HG03520 (cell line): ENCODE measurements around the gene PYGM.

Source experiments
- ATAC-seq: cut with Tn5 transposase; IDR thresholded peaks from one replicate; pipeline ENCODE4 v1.9.1; 2021; ENCODE audit warnings: mild to moderate bottlenecking, moderate library complexity; ENCODE audit not compliant: unreplicated experiment

Gene PYGM

DNA sequence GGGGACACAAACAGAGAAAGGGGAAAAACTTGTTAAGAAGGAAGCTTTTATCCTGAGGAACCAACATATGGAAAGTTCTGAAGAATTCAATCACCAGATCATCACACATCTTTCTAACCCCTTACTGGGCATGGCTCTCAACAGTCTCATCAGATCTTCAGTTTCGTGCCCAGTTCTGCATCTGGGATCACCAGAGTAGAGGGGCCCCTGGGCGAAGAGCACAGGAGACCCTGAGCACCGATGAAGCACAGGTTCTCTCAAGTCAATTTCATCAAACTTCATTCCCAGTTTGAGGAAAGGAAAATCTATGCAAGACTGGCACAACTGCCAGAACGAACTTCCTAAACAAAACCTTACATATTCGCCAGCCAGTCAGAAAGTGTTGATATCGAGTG lies 8.5 kb upstream of the PYGM start:
- ATAC-seq: no peak

DNA sequence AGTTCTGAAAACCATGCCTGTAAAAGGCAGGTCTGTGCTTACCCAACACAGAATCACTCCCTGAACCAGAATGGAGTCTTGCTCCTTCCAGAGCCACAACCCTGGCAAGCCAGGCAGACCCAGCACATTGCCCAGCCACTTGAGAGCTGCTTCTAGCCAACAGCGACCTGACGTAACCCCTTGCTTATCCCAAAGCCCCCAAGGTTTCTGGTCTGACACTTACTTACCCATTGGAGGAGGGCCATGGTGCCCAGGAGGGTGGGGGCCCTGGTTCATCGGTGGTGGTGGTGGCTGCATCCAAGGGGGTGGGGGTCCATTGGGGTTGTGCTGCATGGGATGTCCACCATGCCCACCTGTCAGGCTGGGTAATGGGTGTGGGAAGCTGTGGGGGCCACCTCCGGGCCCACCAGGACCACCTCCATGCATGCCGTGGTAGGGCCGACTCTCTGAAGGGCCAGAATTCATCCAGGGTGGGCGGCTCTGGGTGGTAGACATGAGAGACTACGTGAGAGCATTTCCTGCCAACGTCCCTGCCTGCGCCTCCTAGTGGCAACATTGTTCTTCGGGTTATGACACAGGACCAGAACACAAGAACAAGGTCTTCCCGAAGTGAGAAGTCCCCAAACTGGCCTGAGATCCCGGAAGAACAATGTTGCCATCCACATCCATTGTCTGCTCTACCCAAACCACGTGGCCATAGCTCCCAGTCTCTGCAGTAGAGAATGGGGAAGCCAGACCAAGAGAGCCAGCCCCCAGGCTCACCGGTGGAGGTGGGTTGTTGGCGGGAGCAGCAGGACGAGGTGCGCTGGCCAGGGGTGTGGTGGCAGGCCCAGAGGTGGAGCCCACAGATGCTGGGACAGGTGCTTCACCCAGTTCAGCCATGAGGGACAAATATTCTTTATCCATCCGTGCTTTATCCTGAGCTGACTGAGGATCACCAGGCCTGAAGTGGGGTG lies 7.8 kb upstream of the PYGM start:
- ATAC-seq: no peak

DNA sequence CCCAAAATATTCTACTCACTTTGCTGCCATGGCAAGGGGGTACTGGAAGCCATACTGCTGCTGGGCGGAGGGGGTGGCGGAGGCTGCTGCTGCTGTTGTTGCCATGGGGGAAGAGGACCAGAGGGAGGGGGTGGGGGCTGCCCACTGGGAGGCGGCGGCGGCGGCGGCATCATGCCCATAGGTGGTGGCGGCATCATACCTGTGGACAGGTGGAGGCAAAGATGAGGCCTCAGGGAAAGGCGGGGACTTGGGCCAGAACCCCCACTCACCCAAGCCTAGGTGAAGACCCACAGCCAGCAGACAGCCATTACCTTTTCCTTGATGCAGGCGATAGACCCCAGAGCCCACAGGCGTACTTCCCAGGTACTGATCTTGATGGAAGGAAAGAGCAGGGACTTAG lies 7.1 kb upstream of the PYGM start:
- ATAC-seq: no peak

DNA sequence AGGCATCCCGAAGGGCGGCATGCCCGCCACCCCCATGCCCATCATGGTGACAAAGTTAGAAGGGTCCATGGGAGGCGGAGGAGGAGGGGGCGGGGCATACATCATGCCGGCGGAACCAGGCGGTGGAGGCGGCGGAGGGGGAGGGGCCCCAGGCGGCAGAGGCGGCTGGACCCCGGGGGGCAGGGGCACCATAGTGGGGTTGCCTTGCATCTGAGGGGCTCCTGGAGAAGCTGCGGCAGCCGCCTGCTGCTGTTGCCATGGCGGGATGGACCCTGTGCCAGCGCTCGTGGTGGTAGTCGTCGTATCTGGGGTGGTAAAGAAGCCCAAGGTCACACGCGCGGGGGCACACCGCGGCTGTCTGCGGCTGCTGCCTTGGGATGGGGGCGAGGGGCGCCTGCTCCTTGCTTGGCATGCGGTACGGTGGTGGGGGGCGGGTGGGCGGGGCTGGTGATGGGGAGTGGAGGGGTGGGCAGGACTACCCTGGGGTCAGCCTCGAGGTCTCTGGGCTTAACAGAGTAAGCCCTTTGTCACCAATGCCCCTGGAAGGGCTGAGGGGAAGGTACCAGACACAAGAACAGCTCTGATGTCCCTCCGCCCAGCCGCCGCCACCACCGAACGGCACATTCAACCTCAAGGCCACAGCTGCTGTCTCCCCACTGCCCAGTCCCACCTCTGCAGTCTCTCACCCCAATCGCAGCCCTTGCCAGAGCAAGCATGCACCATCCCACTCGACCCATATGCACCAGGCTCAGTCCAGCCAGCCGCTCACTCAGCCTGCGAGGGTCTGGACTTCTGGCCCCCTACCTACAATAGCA lies 6.3 kb upstream of the PYGM start:
- no peak for ATAC-seq

DNA sequence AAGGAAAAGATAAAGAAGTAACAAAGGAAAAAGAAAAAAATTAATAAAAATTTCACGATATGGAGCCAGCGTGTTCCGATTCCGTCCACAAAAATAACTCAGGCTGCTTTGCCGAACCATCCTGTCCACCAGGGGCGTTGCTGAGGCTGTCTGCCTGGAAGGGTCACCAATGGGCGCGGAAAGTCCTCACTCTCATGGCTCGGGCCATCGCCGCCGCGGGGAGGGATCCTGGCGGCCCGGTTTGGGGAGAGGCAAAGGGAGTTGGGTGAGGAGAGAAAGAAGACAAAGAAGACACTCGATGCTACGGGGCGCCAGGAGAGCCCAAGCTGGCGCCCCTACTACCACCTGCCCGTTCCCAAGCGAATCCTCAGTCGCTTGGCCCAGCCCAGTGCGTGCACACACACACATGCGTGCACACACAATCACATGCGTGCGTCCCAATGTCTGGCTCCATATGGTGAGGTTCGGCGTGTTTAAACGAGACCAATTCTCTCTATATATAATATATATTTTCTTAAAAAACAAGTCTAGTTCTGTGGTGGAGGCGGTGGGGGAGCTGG lies 5.6 kb upstream of the PYGM start:
- no peak for ATAC-seq

DNA sequence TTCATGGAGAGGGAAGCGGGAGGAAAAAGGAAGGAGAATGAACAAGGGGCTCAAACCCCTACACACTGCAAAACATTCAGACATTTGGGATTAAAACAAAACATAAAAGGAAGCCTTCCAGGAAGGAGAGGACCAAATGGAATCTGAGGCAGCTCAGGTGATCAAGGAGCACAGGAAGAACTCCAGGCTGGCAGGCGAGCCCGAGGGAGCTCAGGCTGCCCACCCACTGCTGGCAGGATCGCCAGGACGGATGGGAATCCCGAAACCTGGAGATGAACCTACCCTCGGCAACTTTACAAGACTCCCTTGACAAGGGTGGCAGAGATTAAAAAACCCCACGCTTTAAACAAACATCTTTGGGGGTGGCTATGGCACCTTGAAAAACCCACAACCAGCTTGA lies 5.0 kb upstream of the PYGM start:
- ATAC-seq: no peak

DNA sequence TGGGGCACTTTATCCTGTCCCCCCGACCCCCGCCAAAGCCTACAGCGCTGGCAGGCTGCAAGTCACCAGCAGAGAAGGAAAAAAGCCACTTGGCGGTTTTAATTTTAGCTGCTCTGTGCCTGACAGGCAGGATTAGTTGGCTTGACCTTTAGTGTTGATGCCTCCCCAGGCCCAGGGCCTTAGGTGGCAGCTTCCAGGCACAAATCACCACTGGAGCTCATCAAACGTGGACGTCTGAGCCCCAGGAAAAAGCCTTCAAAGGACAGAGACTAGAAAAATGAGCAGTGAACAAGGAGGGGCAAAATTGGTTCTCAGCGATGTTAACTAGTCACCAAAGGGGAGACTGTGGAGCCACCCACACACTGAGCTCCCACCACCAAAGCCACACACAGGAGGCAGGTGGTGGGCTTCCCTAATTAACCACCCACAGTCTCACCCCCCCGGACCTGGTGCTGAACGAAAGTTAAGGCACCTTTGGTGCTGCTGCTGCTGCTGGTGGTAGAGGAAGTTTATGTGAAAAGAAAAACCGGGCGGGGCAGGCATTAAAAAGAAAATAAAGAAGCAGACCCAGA lies 4.4 kb upstream of the PYGM start:
- no peak for ATAC-seq

DNA sequence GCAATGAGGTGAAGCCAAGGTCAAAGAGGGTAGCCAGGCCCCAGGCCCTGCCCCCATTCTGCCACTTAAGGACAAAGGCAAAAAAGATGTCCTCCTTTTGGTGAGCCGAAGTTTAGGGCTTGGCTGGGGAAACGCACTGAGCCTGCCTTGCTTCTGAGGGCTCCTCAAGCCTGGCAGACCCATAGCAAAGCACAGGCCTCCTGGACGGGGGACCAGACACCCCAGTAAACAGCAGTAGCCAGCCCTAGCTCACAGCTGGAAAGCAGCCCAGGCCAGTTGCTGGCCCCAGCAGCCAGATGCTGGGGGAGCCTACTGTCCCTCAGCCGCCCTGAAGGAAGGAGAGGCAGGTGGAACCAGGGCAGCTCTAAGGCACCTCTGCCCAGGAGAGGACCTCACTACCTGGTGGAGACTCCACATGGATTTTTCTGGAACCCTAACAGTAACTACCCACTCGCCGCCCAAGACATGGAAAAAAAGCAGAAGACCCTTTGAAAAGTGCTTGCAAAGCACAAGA lies 3.8 kb upstream of the PYGM start:
- ATAC-seq: no peak

DNA sequence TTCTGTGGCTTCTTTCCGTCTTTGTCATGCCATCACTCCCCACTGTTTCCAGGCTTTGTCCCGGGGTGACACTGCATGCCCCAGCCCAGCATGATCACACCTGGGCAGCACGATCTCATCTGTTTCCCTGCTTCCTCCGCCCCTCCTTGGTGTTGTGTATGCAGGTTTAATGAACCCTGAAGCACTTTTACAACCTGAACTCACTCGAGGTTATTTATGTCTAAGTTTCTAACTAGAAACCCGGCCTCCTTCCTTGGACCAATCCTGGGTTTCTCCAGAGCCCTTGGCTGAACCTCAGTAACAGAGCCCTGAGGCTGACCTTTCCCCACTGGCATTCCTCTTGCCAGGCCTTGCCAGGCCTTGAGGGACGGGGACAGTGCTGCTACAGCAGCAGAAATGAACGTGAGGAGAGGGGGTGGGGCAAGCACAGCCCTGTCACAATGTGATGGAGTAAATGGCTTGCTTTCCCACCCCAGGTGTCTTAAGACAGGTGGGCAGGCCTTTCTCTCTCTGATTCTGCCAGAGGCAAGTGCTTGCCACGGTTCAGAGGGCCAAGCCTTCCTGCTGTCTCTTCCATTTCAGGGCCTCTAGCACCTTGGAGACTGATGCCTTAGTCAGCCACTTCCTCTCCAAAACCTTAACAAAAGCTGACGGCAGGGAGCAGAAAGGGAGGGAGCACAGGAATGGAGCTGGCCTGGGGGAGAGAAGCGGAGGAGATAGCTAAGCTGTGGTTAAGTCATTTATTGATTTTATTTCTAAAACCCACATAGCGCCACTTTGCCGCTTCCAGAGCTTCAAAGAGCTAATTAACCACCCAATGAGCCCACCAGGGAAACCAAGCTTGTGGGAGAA lies 3.1 kb upstream of the PYGM start:
- ATAC-seq: no peak

DNA sequence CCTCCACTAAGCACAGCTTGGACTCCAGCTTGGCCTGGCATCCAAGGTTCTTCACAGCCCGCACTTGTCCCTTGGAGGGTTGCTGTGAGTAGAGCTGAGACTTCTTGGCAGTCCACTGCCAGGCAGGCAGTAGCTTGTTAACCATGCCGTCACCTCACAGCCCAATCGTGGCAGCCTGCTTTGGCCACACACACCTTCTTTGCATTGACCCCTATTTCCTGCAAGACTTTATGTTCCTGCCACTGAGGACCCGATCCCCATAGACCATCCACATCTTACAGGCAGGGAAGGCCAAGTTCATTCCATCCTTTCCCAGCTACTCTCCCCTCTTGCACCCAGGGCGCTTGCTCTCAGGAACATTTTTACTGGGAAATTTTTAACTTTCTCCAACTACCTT lies 2.5 kb upstream of the PYGM start:
- no peak for ATAC-seq

DNA sequence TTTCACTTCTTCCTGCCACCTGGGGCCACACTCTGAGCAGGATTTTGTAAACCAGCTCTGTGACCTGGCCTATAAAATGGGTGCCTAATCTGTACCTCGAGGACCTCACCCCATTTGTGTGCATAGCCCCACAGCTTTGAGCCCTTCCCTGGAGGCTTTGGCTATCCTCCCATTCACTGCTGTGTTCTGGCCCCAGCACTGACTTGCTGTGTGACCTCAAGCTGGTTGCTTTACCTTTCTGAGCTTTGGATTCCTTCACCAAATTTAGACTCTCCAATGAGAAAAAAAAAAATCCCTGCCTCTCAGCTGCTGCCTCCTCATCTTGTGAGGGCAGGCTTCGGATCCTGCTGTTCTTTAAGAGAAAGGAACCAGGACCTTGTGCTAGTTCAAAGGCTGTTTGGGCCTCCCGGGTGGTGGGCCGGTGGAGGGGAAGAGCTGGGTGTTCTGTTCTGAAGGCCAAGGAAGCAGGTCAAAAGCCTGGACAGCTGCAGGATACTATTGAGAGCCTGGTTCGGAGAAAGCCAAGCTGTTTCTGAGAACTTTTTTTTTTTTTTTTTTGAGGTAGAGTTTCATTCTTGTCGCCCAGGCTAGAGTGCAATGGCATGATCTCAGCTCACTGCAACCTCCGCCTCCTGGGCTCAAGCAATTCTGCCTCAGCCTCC lies 1.1 kb upstream of the PYGM start:
- ATAC-seq: no peak

DNA sequence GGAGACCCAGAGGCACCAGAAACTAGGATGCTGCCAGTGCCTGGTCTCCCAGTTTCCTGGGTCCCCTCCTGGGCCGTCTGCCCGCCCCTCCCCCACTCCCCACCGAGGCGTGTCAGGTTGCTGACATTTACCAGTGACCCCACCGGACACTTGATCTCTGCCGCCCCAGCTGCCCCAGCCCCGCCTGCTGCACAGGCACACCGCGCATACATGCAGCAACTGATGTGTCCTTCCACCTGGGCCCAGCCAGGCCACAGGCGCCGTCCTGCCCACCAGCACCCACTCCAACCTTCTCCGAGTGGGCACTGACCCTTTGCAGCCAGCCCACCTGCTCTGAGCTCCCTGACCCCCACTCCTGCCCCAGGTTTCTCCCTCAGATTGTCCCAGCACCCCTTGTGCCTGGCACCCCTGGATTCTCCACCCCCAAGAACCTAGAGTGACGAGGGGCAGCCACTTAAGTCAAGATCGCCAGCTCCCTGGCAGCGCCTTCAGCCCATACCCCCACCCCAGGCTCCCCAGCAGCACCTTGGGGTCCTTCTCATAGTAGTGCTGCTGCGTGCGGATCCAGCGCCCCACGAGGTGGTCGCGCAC lies 548 bp downstream of the PYGM start:
- ATAC-seq: no peak

DNA sequence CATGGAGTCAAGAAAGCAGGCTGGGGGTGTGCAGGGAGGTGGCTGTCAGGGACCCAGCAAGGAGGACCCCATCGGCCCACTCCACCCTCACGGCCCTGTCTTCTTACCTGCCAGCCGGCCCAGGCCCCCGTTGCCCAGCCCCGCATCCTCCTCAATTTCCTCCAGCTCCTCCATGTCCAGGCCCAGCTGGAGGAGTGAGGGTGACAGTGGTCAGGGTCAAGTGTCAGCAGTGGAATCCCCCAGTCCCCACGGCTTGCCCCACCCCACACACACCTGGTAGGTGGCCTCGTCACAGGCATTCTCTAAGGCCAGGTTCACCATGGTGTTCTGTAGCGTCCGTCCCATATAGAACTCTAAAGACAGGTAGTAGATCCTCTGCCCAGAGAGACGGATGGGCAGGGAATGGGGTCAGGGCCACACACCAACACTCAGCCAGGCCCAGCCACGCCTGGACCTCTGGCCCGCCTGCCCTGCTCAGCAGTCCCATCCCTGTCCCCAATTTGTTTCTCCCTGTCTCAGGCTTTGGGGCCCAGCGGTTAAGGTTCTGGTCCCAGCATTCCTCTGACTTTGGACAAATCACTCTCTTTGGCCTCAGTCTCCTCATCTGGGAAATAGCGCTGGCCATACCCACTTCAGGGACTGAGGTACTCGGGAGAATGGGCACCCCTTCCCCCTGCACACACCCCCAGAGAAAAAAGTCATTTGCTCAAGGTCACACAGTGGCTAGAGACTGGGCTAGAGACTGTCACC lies 1.3 kb downstream of the PYGM start:
- no peak for ATAC-seq

DNA sequence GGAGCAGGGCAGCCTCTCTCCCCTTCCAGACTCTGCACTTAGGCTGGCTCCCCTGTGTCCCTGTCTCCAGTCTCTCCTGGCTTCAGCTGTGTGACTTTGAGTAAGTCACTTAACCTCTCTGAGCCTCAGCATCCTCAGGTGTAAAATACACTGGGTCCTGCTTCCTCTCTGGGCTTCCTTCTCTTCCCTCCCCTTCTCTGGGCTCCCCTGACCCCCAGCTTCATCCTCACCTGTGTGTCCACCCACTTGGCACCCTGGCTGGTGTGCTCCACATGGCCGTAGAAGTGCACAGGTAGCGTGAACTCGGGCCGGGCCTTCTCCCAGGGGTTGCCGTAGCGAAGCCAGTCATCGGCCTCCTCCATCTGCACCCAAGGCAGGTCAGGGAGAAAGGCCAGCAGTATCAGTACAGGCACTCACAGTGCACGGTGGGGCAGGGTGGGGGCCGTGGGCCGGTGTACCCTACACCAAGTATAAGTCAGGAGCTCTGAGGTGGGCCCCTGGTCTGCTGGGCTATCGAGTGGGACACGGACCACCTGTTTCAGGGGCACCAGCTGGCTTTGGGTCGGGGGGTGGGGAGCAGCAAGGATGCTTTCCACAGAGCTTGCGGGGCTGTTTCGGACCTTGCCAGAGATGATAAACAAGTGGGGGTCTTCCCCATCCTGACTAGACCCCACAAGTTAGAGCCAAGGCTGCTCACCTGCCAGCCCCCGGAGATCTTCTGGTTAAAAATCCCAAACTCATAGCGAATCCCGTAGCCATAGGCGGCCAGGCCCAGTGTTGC lies 2.0 kb downstream of the PYGM start:
- no peak for ATAC-seq

DNA sequence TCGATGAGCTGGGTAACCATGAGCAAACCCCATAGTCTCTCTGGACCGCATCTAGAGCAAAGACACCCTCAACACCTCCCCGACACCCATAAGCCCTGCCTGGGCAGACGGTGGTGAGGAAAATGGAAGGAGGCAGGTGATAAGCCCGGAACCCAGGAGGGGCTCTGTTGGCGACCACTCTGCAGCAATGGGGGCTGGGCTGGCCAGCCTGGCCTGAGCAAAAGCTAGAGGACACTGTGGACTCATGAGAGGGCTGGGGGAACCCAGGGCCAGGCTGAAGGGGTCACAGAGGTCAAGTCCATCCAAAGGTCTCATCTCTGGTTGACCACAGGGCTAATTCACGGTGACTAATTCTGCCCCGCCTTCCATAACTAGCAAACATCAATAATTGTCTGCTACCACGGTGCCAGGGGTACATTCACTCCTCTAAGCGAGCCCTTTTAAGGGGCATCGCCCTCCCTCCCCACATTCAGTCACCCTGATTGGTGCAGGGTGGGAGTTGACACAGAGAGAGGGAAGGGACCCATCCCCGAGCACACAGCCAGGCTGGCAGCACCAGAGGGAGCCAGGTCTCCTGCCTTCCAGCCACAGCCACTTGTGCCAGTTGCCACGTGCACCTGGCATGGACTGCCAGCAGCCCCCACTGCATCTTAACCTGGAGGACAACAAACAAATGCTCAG lies 4.0 kb downstream of the PYGM start:
- no peak for ATAC-seq

DNA sequence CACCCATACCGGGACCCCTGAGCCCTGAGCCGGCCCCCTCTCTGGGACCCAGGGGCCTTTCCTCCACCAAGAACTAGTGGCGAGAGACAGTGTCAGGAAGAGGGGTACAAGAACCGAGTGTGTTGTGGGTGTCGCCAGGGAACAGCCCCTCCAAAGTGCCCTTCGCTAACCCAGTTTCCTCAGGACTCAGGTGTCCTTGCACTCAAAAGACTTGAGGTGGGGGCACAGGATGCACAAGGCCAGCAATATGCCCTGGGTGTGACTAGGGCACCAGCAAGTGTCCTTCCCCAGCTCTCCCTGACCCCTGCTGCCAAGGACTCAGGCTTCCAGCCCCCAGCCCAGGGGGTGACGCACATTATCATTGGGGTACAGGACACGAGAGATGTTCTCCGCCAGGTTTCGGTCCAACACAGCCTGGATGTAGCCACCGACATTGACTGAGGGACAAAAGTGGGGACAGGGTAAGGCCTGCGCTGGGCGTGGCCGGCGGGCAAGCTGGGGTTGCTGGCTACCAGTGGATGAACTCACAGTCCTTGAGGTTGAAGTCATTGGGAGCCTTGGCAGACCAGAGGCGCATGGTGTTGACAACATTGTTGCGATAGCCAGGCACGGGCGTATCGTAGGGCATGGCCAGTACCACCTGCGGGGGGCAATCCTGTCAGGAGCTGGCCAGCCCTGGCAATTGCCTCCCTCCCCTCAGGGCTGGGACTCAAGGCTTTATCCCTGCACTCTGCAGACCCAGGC lies 4.7 kb downstream of the PYGM start:
- ATAC-seq: no peak
